ENCODE data around the gene PRR12. TPM values are rescaled to one million over a fixed set of nuclear protein-coding genes. Genes with fewer than 3 reads are reported as not detected.

The PRR12 gene
- total RNA-seq, 2 donors from 2014 or later, result 12.4 to 24.5 TPM

GRCh38 chr19:49591731-49592485 lies 926 bp downstream of the PRR12 start:
- Histone ChIP-seq H3K4me3 (peak overlapping the region; percentile 80), H3K4me1 (ENCODE audit: control insufficient read depth in 1 of 2, low read depth in 2 of 2) (peaks cover 13 to 18% of the 10 kb centered on the region in 2 donors), H3K9me3 (no peaks in the 10 kb centered on the region), H3K27ac (peak overlapping the region; percentile 68 to 83), H3K36me3 (peaks cover 24% of the 10 kb centered on the region), H3K27me3 (replicated peaks; ENCODE audit: insufficient read depth) (no peaks in the 10 kb centered on the region)
- DNase-seq (ENCODE audit: low spot score) (no peak), ATAC-seq (ENCODE audit: insufficient number of reproducible peaks, low FRiP score, low read depth) (no peak)
- peak; percentile 6 for TF ChIP-seq CTCF (IDR thresholded peaks at IDR 0.05)

GRCh38 chr19:49592486-49593232 lies 1.7 kb downstream of the PRR12 start:
- peaks cover 24% of the 10 kb centered on the region for H3K36me3 ChIP-seq
- peak overlapping the region; percentile 80 for H3K4me3 ChIP-seq
- DNase-seq (ENCODE audit: low spot score) (no peak), ATAC-seq (ENCODE audit: insufficient number of reproducible peaks, low FRiP score, low read depth) (no peak)
- H3K9me3 ChIP-seq, result no peaks in the 10 kb centered on the region
- no peaks in the 10 kb centered on the region for H3K27me3 ChIP-seq (replicated peaks; ENCODE audit: insufficient read depth)
- H3K27ac ChIP-seq, result peak overlapping the region; percentile 68 to 83
- H3K4me1 ChIP-seq (ENCODE audit: control insufficient read depth in 1 of 2, low read depth in 2 of 2), result peaks cover 13 to 18% of the 10 kb centered on the region in 2 donors
- TF ChIP-seq CTCF (IDR thresholded peaks at IDR 0.05), result no peak

GRCh38 chr19:49593233-49594113 lies 2.5 kb downstream of the PRR12 start:
- ATAC-seq (ENCODE audit: insufficient number of reproducible peaks, low FRiP score, low read depth), result peak; percentile 77
- peak overlapping the region; percentile 68 to 83 for H3K27ac ChIP-seq
- peaks cover 13 to 18% of the 10 kb centered on the region in 2 donors for H3K4me1 ChIP-seq (ENCODE audit: control insufficient read depth in 1 of 2, low read depth in 2 of 2)
- H3K27me3 ChIP-seq (replicated peaks; ENCODE audit: insufficient read depth), result no peaks in the 10 kb centered on the region
- no peak for TF ChIP-seq CTCF (IDR thresholded peaks at IDR 0.05)
- H3K9me3 ChIP-seq, result no peaks in the 10 kb centered on the region
- H3K36me3 ChIP-seq, result peaks cover 24% of the 10 kb centered on the region
- peak overlapping the region; percentile 80 for H3K4me3 ChIP-seq
- DNase-seq (ENCODE audit: low spot score), result peak; percentile 86

GRCh38 chr19:49594157-49594992 lies 3.4 kb downstream of the PRR12 start:
- TF ChIP-seq CTCF (IDR thresholded peaks at IDR 0.05), result no peak
- no peak for DNase-seq (ENCODE audit: low spot score)
- H3K9me3 ChIP-seq, result no peaks in the 10 kb centered on the region
- H3K36me3 ChIP-seq, result peaks cover 33% of the 10 kb centered on the region
- no peak for ATAC-seq (ENCODE audit: insufficient number of reproducible peaks, low FRiP score, low read depth)
- H3K4me3 ChIP-seq, result no peak overlapping the region
- H3K4me1 ChIP-seq (ENCODE audit: control insufficient read depth in 1 of 2, low read depth in 2 of 2), result peaks cover 13 to 18% of the 10 kb centered on the region in 2 donors
- H3K27me3 ChIP-seq (replicated peaks; ENCODE audit: insufficient read depth), result no peaks in the 10 kb centered on the region
- peak overlapping the region; percentile 68 to 83 for H3K27ac ChIP-seq
